Measurements from ENCODE around the gene ZNF804B. TPM values are rescaled to one million over a fixed set of nuclear protein-coding genes. Genes with fewer than 3 reads are reported as not detected.

ZNF804B gene
- total and polyA plus RNA-seq, 9 of the 15 experiments (the other 6 are each of a cell fraction or from before 2014, with no cell fraction given) = 0.04 to 0.22 (median 0.09) TPM; not detected in 6

- ChIA-PET POLR2A (no interaction called here), CTCF (ENCODE audit: low intra/inter-chr PET ratio) (no interaction called here)
- Histone ChIP-seq H3K36me3 (ENCODE audit: control insufficient read depth, insufficient read depth, low read length) (no peaks in the 10 kb centered on the region), H3K9me3 (replicated peaks; ENCODE audit: control insufficient read depth, insufficient read depth, low read depth, low read length) (no peaks in the 10 kb centered on the region), H3K27me3 (ENCODE audit: control insufficient read depth in 2 of 2, insufficient read depth in 2 of 2, low read length in 2 of 2) (no peaks in the 10 kb centered on the region), H3K9ac (ENCODE audit: insufficient read depth in 1 of 2, low read depth in 2 of 2, low read length in 2 of 2) (no peak overlapping the region), H3K4me2 (ENCODE audit: insufficient read depth, low read length) (no peak overlapping the region), H3K79me2 (ENCODE audit: control insufficient read depth, insufficient read depth, low read length) (no peaks in the 10 kb centered on the region), H3K4me3 (no peak overlapping the region), H4K20me1 (replicated peaks; ENCODE audit: control insufficient read depth, insufficient read depth, low read length) (no peaks in the 10 kb centered on the region), H3K27ac (ENCODE audit: extremely low read depth, low read depth, low read length) (no peak overlapping the region), H2AFZ (ENCODE audit: low read depth, low read length) (no peak overlapping the region), H3K4me1 (replicated peaks in 1 of 2; ENCODE audit: control insufficient read depth in 2 of 2, insufficient read depth in 2 of 2, low read length in 2 of 2) (no peaks in the 10 kb centered on the region), H3K9me1 (ENCODE audit: control insufficient read depth, insufficient read depth, low read length) (no peaks in the 10 kb centered on the region)
- BruUV-seq (replicated peaks) = no TSS peak
- in situ Hi-C loops (cut with MboI) = no loop called here
- 0% methylated on average over 5 of the region's 5 CpGs for WGBS (ENCODE audit: insufficient coverage, low coverage, missing lambda C conversion rate)
- intact Hi-C loops (cut with micrococcal nuclease) = no loop called here
- FAIRE-seq (no peak), DNase-seq (ENCODE audit: extremely low read depth in 1 of 4, low spot score in 3 of 4) (no peak), ATAC-seq (no peak)
- no peak for TF ChIP-seq PKNOX1 (IDR thresholded peaks at IDR 0.05)
- TF ChIP-seq BRD4 (IDR thresholded peaks at IDR 0.05) = no peak
- TF ChIP-seq, protein P1, sequence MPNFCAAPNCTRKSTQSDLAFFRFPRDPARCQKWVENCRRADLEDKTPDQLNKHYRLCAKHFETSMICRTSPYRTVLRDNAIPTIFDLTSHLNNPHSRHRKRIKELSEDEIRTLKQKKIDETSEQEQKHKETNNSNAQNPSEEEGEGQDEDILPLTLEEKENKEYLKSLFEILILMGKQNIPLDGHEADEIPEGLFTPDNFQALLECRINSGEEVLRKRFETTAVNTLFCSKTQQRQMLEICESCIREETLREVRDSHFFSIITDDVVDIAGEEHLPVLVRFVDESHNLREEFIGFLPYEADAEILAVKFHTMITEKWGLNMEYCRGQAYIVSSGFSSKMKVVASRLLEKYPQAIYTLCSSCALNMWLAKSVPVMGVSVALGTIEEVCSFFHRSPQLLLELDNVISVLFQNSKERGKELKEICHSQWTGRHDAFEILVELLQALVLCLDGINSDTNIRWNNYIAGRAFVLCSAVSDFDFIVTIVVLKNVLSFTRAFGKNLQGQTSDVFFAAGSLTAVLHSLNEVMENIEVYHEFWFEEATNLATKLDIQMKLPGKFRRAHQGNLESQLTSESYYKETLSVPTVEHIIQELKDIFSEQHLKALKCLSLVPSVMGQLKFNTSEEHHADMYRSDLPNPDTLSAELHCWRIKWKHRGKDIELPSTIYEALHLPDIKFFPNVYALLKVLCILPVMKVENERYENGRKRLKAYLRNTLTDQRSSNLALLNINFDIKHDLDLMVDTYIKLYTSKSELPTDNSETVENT (CRISPR knock-in tag; IDR thresholded peaks at IDR 0.05) = no peak
- TF ChIP-seq SMAD4 (CRISPR knock-in tag; conservative IDR thresholded peaks at IDR 0.05) = no peak
- TF ChIP-seq, protein P2, sequence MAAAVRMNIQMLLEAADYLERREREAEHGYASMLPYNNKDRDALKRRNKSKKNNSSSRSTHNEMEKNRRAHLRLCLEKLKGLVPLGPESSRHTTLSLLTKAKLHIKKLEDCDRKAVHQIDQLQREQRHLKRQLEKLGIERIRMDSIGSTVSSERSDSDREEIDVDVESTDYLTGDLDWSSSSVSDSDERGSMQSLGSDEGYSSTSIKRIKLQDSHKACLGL (CRISPR knock-in tag; IDR thresholded peaks at IDR 0.05; ENCODE audit: borderline replicate concordance, poor library complexity, severe bottlenecking) = no peak
- TF ChIP-seq MTA3 (IDR thresholded peaks at IDR 0.05; ENCODE audit: borderline replicate concordance) = no peak
- TF ChIP-seq ARID2 (IDR thresholded peaks at IDR 0.05) = no peak
- TF ChIP-seq MEIS2 (IDR thresholded peaks at IDR 0.05; ENCODE audit: partially characterized antibody) = no peak
- no peak for TF ChIP-seq ZBTB49 (CRISPR knock-in tag; IDR thresholded peaks at IDR 0.05; ENCODE audit: borderline replicate concordance)
- no peak for TF ChIP-seq NFE2 (IDR thresholded peaks at IDR 0.05; ENCODE audit: low read depth)
- no peak for TF ChIP-seq ELF1 (tag; IDR thresholded peaks at IDR 0.05)
- TF ChIP-seq DEAF1 (CRISPR knock-in tag; IDR thresholded peaks at IDR 0.05) = no peak
- TF ChIP-seq, protein P3, sequence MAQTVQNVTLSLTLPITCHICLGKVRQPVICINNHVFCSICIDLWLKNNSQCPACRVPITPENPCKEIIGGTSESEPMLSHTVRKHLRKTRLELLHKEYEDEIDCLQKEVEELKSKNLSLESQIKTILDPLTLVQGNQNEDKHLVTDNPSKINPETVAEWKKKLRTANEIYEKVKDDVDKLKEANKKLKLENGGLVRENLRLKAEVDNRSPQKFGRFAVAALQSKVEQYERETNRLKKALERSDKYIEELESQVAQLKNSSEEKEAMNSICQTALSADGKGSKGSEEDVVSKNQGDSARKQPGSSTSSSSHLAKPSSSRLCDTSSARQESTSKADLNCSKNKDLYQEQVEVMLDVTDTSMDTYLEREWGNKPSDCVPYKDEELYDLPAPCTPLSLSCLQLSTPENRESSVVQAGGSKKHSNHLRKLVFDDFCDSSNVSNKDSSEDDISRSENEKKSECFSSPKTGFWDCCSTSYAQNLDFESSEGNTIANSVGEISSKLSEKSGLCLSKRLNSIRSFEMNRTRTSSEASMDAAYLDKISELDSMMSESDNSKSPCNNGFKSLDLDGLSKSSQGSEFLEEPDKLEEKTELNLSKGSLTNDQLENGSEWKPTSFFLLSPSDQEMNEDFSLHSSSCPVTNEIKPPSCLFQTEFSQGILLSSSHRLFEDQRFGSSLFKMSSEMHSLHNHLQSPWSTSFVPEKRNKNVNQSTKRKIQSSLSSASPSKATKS (CRISPR knock-in tag; IDR thresholded peaks at IDR 0.05) = no peak
Observed at GRCh38 chr7:89012016-89012415, 252.5 kb downstream of the ZNF804B start.

Data from K562 (cell line).